Anterior cingulate cortex (tissue), 58 donors: ENCODE measurements around the gene ABCA6.
"Not testable (repeated sequence)": the region's sequence is repeated elsewhere in the genome, so short reads cannot be mapped to it uniquely, and the experiment has no call there.

Experiments used
- DNase-seq, 58 donors: peaks; one replicate each; lab custom pipeline; 2025; lab: John Stamatoyannopoulos, UW

ABCA6 gene

GRCh38 chr17:69141431-69142174 lies at the start of gene ABCA6:
Gene ABCA6, minus strand, starts transcription at chr17:69141895. Its CDS starts 1,192 bp downstream, at chr17:69140703.
- no peak for DNase-seq

GRCh38 chr17:69188796-69189195 lies 47.1 kb upstream of the ABCA6 start:
- no peak for DNase-seq

GRCh38 chr17:69188064-69188463 lies 46.4 kb upstream of the ABCA6 start:
- no peak for DNase-seq

DNA sequence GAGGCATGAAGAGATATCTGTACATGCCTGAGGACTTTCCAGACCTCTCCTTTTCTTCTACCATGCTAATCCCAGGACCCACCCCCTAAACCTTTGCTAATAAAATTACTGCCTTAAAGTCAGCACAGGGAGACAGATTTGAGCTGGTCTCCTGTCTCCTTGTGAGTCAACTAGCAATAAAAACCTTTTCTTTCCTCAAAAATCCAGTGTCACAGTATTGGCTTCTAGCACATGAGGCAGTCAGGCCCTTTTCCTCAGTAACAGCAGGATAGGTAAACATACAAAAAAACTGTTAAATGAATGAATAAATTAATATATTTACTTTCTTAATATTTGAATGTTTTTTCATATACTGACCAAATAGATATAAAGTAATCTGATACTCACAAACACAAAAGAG lies 45.6 kb upstream of the ABCA6 start:
- DNase-seq: no peak

DNA sequence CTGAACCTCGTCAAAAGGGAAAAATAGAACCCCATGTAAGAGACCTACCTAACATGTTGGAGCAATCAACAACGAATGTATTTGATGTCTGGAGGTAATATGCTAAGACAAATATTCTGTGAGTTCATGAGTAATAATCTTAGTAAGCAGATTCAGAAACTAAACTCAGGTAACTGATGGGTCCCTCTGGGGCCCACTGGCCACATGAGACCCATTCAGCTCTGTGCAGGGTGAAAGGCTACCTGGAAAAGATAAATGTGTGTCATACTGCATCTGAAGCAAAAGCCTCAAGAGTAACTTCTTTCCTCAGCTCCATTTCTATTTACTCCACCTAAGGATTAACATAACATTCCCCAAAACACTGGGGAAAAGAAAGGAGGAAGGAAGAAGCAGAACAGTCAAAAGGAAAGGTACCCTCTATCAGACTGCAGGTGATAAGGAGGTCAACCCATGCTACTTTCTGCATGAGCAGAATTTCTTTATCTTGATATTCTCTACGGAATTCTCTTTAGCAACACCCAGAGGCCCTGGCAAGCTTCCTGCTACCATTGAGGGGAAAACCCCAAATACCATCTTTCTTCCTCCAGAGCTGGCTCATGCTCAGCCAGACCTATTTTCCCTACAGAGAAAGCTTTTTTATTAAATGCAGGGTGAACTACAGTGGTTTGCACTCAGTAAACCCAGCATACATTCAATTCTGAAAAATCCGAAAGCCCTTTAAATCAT lies 37.7 kb upstream of the ABCA6 start:
- no peak for DNase-seq

DNA sequence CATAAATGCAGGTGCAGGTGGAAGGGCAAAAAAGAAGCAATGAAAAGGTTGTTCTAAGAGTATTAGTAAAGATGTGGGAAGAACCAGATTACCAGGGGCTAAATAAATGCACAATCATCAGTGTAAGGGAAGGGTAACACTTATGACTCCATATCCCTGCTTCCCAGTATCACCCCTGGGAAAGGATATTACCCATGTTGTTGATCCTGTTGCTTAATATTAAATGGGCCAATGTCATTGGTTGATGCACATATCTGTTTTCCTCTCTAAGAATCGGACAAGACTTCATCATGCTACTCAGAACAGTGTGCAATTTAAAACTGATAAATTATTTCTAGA lies 34.7 kb upstream of the ABCA6 start:
- no peak for DNase-seq

- DNase-seq: no peak
Measured at GRCh38 chr17:69175625-69176456, 34.1 kb upstream of the ABCA6 start.

- DNase-seq: no peak
Measured at GRCh38 chr17:69175262-69175624, 33.5 kb upstream of the ABCA6 start.

DNA sequence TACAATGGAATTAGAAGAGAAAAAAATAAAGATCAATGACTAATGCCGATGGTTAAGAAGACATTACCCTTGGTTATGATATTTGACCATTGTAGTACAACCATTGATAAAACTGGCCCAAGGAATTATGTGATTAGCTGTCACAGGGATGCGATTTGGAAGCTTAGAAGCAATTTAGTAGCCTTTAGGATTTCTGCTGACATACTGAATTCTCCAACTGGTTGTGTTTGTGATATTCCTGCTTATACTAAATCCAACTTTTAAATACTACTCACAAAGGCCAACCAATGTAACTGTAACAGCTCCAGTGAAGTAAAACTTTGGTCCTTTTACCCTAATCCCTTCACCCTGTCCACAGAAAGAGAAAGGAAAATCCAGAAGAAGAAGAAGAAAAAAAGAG lies 31.4 kb upstream of the ABCA6 start:
- DNase-seq: no peak

DNA sequence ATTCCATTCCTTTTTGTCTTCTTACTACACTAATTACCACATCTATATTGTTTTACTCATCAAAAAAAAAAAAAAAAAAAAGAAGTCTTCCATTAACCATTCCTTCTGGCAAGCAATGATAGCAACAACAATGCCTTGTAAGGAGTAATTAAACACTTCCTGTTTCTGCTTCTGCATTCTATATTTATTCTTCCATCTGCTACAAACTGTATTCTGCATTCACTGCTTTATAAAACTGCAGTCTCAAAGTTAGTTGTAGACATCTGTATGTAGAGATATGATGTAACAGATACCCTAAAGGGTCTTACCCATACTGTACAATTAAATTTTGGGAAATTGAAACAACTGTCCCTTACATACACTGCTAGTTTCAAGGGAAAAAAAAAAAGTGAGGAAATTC lies 28.7 kb upstream of the ABCA6 start:
- no peak for DNase-seq

- DNase-seq: not testable (repeated sequence)
Measured at GRCh38 chr17:69168642-69169041, 26.9 kb upstream of the ABCA6 start.

- no peak for DNase-seq
Measured at GRCh38 chr17:69166957-69167356, 25.3 kb upstream of the ABCA6 start.

GRCh38 chr17:69164206-69164605 lies 22.5 kb upstream of the ABCA6 start:
- no peak for DNase-seq

GRCh38 chr17:69159418-69159817 lies 17.7 kb upstream of the ABCA6 start:
- no peak for DNase-seq

GRCh38 chr17:69154267-69154666 lies 12.6 kb upstream of the ABCA6 start:
- DNase-seq: no peak

GRCh38 chr17:69150333-69150732 lies 8.6 kb upstream of the ABCA6 start:
- DNase-seq: no peak

- DNase-seq: no peak
Measured at GRCh38 chr17:69147460-69147859, 5.8 kb upstream of the ABCA6 start.

DNA sequence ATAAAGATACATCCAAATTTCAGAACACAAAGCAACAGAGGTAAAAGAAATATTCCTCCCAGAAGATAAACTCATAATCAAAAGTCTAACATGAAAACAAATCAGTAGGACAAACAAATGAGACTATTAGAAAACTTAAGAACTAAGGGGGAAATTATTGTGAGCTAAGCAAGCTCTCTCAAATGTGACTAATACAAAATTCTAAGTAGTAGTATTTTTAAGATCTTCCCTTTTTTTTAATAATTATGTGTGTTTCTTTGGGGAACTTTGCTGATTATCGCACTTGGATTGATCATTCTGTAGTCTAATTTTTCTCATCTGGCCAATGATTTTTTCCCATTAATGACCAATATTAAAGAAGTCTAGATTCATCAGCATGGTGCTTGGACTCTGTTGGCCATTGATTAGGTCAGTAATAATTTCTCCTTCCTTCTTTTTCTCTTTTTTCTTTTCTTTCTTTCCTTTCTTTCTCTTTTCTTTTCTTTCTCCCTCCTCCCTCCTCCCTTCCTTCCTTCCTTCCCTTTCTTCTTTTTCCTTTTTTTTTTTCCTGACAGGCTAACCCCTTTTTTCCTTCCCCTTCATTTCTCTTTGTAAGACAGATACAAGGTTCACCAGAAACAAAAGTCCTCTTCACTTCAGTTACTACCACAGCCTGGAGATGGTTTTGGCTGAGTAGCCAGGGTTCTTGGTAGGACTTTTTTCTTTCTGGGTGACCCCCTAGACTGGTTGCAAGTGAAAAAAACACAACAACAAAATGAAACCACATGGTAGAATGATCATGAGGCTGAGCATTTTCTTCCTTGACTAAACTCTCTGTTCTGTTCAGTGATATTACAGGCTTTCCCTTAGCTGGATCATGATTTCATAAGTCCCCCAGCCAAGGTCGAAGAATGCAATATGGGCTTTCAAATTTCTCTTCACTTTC lies 2.9 kb upstream of the ABCA6 start:
- no peak for DNase-seq

- no peak for DNase-seq
Measured at GRCh38 chr17:69143683-69144231, 2.1 kb upstream of the ABCA6 start.

GRCh38 chr17:69143151-69143550 lies 1.5 kb upstream of the ABCA6 start:
- DNase-seq: no peak
